WERI-Rb-1 (cell line): ENCODE data around the gene STIM2.

Experiments
- DNase-seq: peaks from one replicate; pipeline ENCODE4 v3.0.0-alpha.2; 2020
- H3K27ac ChIP-seq: fragments of 250-450 bp; sonication (Bioruptor Pico); 2 replicates; pipeline ENCODE4 v1.5.1; 2020; ENCODE audit warnings: mild to moderate bottlenecking, moderate library complexity
- H3K27me3 ChIP-seq: fragments of 250-450 bp; sonication (Bioruptor Pico); 2 replicates; pipeline ENCODE4 v1.5.1; 2021; ENCODE audit warnings: mild to moderate bottlenecking, low read depth, moderate library complexity; ENCODE audit not compliant: insufficient read depth, severe bottlenecking
- H3K36me3 ChIP-seq: fragments of 250-450 bp; sonication (Bioruptor Pico); 2 replicates; pipeline ENCODE4 v1.5.1; 2020; ENCODE audit warnings: mild to moderate bottlenecking, moderate library complexity
- H3K4me3 ChIP-seq: 2 replicates; pipeline ENCODE4 v1.5.1; 2011; ENCODE audit warnings: low read depth, mild to moderate bottlenecking, control low read depth, low read length
- H3K9me3 ChIP-seq: fragments of 250-450 bp; sonication (Bioruptor Pico); 2 replicates; pipeline ENCODE4 v1.5.1; 2021; ENCODE audit warnings: mild to moderate bottlenecking, moderate library complexity; ENCODE audit not compliant: severe bottlenecking
- CTCF ChIP-seq: IDR thresholded peaks from 2 replicates; pipeline ENCODE4 v1.5.1; 2011; ENCODE audit warnings: low read depth, mild to moderate bottlenecking, control low read depth, inconsistent platforms, low read length

Gene STIM2

GRCh38 chr4:27058819-27059406 is 198.3 kb downstream of the STIM2 start:
- no peak for DNase-seq
- H3K36me3 ChIP-seq: no peaks in the 10 kb centered on the region
- no peaks in the 10 kb centered on the region for H3K9me3 ChIP-seq
- no peak overlapping the region for H3K27ac ChIP-seq
- H3K4me3 ChIP-seq: no peak overlapping the region
- TF ChIP-seq CTCF: no peak; the same call in 1 of the 2 replicates
- no peaks in the 10 kb centered on the region for H3K27me3 ChIP-seq

- TF ChIP-seq CTCF: no peak
- Histone ChIP-seq H3K27ac (no peak overlapping the region), H3K36me3 (no peaks in the 10 kb centered on the region), H3K9me3 (no peaks in the 10 kb centered on the region), H3K4me3 (no peak overlapping the region), H3K27me3 (no peaks in the 10 kb centered on the region)
- DNase-seq: no peak
Observed at GRCh38 chr4:27059446-27059845, 198.8 kb downstream of the STIM2 start.

GRCh38 chr4:27062256-27062655 is 201.6 kb downstream of the STIM2 start:
- Histone ChIP-seq H3K27me3 (no peaks in the 10 kb centered on the region), H3K9me3 (no peaks in the 10 kb centered on the region), H3K27ac (no peak overlapping the region), H3K36me3 (no peaks in the 10 kb centered on the region), H3K4me3 (no peak overlapping the region)
- no peak for DNase-seq
- no peak for TF ChIP-seq CTCF

GRCh38 chr4:27066591-27066990 is 205.9 kb downstream of the STIM2 start:
- Histone ChIP-seq H3K27me3 (no peaks in the 10 kb centered on the region), H3K36me3 (no peaks in the 10 kb centered on the region), H3K4me3 (no peak overlapping the region), H3K27ac (no peak overlapping the region), H3K9me3 (no peaks in the 10 kb centered on the region)
- no peak for TF ChIP-seq CTCF
- DNase-seq: no peak

GRCh38 chr4:27068151-27068867 is 207.7 kb downstream of the STIM2 start:
- Histone ChIP-seq H3K4me3 (no peak overlapping the region), H3K9me3 (no peaks in the 10 kb centered on the region), H3K36me3 (no peaks in the 10 kb centered on the region), H3K27me3 (no peaks in the 10 kb centered on the region), H3K27ac (no peak overlapping the region)
- TF ChIP-seq CTCF: no peak
- no peak for DNase-seq
